Medulla oblongata (tissue), 1 donor: ENCODE results near the gene EPHA8.

Experiments used
- DNase-seq: peaks from one replicate; pipeline ENCODE4 v3.0.0-alpha.2; 2015; ENCODE audit errors: extremely low spot score

The EPHA8 gene

GRCh38 chr1:22567197-22567596 is 3.9 kb downstream of the EPHA8 start:
- DNase-seq, result no peak

DNA sequence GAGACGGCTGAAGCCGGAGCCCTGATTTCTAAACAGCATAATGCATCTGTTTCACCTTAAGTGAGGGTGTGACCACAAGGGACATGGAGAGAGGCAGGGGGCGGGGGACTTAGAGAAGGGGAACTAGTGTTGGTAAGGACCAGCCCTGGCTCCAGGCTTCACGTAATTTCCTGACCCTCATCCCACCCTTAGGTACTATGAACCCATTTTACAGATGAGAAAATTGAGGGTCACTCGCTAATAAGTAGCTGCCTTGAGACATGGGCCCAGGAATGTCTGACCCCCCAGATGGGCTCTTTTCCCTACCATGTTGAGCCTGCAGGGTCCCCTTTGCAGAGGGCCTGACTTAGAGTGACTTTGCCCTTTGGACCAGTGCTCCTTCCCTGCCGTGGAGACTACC is 4.7 kb downstream of the EPHA8 start:
- no peak for DNase-seq

DNA sequence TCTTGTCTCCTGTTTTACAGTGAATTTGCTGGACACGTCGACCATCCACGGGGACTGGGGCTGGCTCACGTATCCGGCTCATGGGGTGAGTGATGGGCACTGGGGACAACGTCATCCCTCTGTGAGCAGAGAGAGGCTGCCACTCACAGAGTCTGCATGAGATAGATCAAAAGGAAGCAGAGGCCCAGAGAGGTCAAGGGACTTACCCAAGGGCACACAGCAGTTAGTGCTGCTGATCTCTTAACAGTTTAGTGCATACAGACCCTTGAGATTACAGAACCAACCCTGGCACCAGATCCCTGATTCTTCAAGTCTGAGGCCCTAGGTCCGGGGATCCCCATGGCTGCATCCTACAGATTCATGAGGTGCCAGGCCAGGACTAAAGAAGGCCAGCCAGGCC is 6.0 kb downstream of the EPHA8 start:
- DNase-seq, result no peak

- no peak for DNase-seq
Measured at GRCh38 chr1:22570140-22570909, 7.0 kb downstream of the EPHA8 start.

DNA sequence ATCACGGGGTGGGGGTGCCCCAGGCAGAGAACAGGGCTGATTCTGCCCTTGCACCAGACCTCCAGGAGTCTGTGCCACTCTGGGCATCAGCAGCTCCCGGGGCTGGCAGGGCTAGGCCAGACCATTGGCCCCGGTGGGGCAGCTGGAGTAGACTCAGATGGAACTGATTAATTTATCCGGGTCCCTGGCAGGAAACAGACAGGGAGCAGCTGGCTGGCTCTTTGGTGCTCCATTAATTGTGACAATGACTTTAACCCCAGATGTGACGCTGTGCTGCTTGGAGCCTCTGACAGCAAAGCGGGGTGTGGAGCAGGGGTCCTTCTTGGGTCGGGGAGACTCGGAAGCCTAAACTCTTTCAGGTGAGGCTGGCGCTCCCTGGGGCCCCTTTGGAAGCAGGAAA is 9.5 kb downstream of the EPHA8 start:
- DNase-seq, result no peak

DNA sequence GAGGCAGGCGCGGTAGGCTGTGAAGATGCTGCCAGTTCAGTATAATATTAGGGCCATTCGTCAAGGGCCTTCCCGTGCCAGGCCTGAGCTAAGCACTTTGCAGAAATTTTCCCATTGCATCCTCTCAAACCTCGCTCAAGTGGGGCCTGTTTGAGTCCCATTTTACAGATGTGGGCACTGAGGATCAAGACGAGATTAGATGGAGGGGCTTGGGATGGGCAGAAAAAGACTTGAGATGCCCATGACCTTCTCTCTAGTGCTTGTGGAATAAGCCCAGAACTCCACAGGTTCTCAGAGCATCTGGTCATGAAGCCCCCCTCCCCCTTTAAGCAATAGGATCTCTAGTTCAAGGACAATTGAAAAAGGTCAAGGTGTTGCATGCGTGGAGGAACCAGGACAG is 9.9 kb downstream of the EPHA8 start:
- no peak for DNase-seq

GRCh38 chr1:22575532-22576149 is 12.4 kb downstream of the EPHA8 start:
- no peak for DNase-seq

- no peak for DNase-seq
Measured at GRCh38 chr1:22576150-22576544, 12.9 kb downstream of the EPHA8 start.

- DNase-seq, result no peak
Measured at GRCh38 chr1:22576617-22577016, 13.3 kb downstream of the EPHA8 start.

DNA sequence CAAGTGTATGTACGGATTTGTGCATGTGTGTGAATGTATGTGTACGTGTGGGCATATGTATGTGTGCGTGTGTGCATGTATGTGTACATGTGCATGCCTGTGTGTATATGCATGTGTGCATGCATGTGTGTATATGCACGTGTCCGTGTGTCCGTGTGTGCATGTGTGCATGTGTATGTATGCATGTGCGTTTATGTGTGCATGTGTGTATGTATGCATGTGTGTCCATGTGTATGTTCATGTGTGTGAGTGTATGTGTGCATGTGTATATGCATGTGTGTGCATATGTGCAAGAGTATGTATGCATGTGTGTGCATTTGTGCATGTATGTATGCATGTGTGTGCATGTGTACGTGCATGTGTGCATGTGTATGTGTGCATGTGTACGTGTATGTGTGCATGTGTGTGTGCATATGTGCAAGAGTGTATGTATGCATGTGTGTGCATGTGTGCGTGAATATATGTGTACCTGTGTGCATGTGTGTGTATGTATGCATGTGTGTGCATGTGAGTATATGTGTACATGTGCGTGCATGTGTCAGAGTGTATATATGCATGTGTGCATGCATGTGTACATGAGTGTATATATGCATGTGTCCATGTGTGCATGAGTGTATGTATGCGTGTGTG is 15.6 kb downstream of the EPHA8 start:
- DNase-seq, result no peak

- DNase-seq, result no peak
Measured at GRCh38 chr1:22579541-22580155, 16.4 kb downstream of the EPHA8 start.

DNA sequence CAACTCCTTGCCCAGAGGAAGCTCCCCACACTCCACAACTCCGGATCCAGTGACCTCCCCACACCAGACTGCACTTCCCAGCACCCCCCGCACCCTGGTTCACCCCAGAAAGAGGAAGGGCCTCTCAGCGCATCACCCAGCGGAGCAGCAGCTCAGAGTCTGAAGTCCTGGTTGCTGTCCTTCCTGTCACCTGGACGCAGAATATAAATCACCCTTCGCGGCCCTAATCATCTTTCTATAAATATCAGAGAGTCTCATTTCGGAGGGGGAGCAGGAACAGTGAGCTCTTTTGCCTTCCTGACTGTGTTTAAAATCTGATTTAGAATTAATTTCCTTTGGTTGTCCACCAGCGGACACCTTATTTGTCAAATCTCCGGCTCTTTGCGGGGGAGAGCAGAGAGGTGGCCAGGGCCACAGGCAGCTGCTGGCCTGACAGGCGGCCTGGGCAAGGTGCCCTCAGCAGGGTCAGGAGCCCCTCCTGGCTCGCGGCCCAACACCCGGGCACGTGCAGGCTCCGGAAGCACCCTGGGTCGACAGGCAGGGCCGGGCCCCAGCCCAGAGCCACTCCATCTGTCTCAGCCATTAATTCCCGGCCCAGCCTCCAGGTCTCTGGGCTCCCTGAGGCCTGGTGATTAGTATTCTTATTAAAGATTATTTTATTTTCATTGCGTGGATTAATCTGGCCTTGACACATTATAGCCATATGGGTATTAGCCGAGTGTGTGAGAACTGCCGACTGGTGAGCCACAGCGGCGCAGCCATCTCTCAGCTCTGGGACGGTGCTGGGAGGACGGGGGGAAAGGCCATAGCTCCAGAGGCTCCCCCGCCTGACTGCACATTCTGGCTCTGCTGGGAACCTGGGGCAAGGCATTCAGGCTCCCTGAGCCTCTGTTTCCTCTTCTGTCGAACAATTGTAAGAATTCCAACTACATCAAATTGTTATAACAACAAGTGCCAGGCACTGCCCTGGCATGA is 19.7 kb downstream of the EPHA8 start:
- DNase-seq, result no peak

DNA sequence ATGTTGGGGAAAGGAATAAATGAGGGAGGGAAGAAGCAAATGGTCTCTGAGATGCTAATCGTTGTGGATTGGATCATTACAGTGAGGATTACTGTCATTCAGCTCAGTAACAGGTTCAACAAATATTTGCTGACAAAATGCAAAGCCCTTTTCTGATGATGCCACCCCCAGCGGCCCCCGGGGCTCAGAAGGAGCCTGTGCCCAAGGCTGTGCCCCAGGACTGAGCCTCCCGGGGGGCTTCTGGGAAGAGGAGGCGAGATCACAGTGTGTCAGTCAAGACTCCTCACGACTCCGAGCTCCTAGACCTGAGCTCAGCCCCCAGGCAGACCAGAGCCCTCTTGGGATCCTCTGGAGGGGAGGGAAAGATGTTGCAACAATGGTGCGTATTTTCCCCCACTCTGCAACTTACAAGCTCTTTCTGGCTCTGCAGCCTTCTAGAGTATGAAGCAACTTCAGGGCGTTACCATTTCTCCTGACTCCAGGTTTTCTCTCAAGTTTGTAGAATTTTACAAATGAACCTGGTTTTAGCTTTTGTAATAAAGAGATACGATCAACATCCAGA is 20.8 kb downstream of the EPHA8 start:
- no peak for DNase-seq

GRCh38 chr1:22584970-22585369 is 21.7 kb downstream of the EPHA8 start:
- no peak for DNase-seq

DNA sequence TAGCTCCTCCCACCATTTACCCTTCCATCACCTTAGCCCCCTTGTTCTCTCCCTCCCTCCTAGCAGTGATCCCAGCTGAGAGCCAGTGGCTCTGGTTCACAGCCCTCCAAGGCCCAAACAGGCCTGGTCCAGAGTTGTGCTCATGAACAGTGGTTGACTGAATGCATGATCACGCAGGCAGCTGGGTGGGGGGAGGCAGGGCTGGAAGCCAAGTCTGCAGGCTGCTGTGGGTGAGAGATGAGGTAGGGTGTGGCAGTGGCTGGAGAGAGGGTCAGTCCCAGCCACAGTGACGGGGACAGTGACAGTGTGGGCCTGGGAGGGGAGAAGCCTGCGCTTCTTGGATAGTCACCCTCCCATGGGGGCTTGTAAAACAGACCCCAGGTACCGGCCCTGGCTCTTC is 22.2 kb downstream of the EPHA8 start:
- no peak for DNase-seq

DNA sequence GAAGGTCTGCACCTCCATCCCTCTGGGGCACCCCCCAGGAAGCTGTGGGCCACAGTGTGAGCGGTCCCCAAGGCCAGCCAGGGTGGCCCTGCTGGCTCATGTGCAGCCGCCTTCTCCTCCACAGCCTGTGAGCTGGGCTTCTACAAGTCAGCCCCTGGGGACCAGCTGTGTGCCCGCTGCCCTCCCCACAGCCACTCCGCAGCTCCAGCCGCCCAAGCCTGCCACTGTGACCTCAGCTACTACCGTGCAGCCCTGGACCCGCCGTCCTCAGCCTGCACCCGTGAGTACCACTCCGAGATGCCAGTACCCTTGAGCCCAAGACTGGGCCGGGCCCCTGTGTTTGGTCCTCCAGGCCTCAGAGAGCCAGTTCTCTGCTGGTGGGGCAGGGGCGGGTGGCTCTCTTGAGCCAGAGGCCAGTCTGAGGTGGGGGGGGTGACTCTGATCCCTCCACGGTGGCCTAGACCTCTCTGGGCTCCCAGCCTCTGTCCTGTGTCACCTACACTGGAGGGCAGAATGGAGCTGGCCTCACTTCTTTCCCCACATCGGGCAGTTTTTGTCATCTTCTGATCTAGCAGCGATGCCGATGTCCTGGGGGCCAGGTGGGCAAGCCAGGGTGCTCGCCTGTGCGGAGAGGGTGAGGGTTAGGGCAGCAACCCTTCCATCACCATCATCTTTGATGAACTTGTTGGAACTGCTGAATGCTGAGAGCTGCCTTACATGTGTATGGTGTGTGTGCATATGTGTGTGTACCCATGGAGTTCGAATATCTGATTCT is 23.3 kb downstream of the EPHA8 start:
- no peak for DNase-seq

GRCh38 chr1:22587247-22587646 is 24.0 kb downstream of the EPHA8 start:
- DNase-seq, result no peak

DNA sequence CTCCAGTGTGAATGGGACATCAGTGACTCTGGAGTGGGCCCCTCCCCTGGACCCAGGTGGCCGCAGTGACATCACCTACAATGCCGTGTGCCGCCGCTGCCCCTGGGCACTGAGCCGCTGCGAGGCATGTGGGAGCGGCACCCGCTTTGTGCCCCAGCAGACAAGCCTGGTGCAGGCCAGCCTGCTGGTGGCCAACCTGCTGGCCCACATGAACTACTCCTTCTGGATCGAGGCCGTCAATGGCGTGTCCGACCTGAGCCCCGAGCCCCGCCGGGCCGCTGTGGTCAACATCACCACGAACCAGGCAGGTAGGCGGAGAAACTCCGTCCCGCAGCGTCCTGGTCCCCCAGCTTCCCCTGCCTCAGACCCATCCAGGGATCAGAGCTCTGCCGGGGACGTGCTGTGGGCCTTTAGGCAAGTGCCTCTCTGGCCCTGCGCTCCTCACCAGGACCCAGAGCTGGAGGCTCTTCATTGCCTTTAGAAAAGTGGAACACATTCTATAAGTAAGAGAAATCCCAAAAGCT is 25.7 kb downstream of the EPHA8 start:
- DNase-seq, result no peak

DNA sequence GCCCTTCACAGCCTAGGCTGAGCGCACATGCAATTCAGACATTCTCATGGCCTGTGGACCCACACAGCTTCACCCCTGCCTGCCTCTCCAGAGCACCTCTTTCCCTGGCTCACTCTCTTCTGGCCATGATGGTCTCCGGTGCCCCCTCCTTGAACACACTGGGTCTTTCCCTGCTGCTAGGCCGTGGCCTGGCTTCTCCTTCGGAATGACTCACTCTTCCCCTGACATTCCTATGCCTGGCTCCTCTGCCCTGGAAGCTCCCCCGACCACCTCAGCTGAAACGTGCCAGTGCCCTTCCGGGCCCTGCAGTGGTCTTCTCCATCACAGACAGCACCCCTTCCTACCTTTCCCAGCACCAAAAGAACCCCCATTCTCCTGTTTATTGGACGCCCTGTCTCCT is 28.3 kb downstream of the EPHA8 start:
- DNase-seq, result no peak

DNA sequence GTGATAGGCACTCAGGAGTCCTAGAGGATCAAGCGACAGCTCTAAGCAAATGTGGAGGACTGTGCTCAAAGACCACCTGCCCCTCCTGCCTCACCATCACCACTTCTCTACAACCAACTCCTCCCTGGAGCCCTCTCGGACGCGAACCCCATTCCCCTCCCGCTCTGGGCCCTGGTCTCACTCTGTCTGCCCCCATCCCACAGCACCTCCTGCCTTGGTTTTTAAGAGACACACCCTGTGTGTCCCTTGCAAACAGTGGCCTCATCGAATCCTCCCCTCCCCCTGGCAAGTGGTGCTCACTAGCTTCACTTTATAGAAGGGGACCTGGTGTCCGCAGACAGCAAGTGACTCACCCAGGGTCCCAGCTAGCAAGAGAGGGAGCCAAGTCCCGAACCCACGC is 28.8 kb downstream of the EPHA8 start:
- DNase-seq, result no peak
